NCI-H510A (cell line): ENCODE data around the gene PSEN2.
A peak's percentile ranks its signal among the peaks of the same experiment; 100 is the strongest.

Experiments
- DNase-seq: peaks from one replicate; lab custom pipeline; 2025; lab: John Stamatoyannopoulos, UW

Gene PSEN2

GRCh38 chr1:226886122-226886901 lies 15.9 kb downstream of the PSEN2 start:
- no peak for DNase-seq

DNA sequence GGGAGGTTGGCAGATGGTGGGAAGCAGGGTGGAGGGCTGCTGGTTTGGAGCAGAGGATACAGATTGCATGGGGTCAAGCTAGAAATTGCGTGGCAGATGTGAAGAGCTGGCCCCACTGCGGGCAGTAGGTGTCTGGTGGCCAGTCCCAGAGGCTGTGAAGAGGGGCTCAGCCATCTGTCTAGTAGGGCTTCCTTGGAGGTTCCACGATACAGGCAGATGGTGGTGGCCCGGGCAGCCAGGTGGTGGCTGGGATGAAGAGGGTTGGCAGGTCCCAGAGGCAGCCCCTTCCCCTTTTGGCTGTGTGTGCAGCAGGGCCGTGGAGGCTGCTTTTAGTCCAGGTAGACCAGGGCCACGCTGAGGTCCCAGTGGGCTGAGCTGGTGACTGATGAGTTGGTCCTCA lies 16.6 kb downstream of the PSEN2 start:
- DNase-seq: no peak

DNA sequence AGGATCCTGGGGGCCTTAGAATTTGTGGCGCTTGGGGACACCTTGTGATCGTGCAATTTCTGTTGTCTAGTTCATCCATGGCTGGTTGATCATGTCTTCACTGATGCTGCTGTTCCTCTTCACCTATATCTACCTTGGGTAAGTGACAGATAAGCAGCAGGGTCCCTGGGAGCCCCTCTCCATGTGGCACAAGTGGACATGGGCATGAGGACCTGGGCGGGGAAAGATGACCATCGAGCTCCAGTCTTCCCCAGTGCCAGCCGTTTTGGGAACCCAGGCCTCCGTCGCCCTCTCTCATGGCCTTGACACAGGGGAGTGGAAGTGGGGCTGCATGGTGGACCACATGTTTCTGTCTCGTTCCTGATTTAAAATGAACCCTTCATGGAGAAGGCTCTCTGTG lies 17.6 kb downstream of the PSEN2 start:
- no peak for DNase-seq

DNA sequence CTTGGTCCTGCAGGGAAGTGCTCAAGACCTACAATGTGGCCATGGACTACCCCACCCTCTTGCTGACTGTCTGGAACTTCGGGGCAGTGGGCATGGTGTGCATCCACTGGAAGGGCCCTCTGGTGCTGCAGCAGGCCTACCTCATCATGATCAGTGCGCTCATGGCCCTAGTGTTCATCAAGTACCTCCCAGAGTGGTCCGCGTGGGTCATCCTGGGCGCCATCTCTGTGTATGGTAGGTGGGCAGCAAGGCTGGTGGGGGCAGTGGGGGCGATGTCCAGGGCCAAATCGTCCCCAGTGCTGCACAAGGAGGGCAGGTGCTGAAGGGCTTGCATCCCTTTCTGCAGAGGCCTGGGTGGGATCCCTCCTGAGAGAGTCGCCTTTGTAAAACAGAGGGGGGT lies 18.4 kb downstream of the PSEN2 start:
- no peak for DNase-seq

DNA sequence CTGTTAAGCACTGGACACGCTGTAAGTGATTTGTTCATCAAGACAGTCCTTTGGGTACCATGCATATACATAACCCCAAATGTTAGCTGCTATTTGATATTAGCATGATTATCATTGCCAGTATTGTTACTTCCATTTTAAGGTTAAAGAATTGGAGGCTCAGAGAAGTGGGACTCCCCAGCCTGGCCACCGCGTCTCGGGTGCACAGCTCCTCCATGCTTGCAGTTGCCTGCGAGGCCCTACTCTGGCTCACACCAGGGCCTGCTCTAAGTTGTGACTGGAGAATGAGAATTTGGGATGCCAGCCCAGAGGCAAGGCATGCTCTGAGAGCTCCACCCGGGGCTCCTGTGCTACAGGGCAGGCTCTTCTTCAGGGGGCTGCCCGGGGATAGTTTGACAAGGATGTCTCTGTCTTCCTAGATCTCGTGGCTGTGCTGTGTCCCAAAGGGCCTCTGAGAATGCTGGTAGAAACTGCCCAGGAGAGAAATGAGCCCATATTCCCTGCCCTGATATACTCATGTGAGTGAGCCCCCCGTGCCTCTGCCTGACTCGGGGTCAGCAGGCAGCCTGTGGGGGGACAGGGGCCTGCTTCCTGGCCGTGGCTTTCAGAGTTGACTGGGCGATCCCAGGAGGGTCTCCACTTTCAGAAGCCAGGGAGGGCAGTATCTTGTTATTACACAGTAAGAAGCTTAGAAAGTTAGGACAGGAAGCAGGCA lies 19.4 kb downstream of the PSEN2 start:
- DNase-seq: no peak

- no peak for DNase-seq
Observed at GRCh38 chr1:226890331-226891108, 20.1 kb downstream of the PSEN2 start.

GRCh38 chr1:226891346-226891745 lies 20.9 kb downstream of the PSEN2 start:
- no peak for DNase-seq

DNA sequence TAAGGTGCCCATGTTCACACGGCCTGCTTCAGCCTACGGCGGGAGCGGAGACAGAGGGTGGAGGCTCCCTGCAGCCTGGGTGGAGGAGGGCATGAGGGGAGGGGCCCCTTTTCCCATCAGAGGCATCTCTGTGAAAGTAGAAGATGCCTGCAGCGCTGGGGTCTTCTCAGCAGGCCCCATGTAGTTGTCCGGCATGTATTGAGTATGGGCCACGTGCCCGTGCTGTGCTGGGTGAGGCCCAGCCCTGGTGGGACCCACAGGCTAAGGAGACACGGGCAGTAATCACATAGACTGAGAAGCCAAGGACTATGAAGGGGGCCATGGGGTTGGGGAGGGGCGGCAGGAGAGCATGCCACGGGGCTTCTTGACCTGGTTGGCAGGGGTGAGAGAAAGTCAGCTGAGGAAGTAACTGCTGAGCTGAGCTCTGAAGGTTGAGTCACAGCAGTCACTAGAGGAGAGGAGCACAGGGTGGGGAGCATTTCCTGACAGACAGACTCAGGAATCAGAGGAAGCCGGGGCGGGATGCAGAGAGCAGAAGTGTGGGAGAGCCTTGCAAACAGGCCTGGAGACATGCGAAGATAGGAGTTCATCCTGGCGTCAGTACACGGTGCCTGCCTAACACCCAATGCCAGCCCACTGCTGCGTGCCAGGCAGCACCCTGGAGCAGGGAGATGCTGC lies 21.6 kb downstream of the PSEN2 start:
- no peak for DNase-seq

- no peak for DNase-seq
Observed at GRCh38 chr1:226892524-226892875, 22.1 kb downstream of the PSEN2 start.

- no peak for DNase-seq
Observed at GRCh38 chr1:226893936-226894335, 23.5 kb downstream of the PSEN2 start.

GRCh38 chr1:226894826-226895225 lies 24.4 kb downstream of the PSEN2 start:
- DNase-seq: no peak

DNA sequence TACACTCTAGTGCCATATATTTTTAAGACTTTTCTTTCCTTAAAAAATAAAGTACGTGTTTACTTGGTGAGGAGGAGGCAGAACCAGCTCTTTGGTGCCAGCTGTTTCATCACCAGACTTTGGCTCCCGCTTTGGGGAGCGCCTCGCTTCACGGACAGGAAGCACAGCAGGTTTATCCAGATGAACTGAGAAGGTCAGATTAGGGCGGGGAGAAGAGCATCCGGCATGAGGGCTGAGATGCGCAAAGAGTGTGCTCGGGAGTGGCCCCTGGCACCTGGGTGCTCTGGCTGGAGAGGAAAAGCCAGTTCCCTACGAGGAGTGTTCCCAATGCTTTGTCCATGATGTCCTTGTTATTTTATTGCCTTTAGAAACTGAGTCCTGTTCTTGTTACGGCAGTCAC lies 25.2 kb downstream of the PSEN2 start:
- DNase-seq: no peak

DNA sequence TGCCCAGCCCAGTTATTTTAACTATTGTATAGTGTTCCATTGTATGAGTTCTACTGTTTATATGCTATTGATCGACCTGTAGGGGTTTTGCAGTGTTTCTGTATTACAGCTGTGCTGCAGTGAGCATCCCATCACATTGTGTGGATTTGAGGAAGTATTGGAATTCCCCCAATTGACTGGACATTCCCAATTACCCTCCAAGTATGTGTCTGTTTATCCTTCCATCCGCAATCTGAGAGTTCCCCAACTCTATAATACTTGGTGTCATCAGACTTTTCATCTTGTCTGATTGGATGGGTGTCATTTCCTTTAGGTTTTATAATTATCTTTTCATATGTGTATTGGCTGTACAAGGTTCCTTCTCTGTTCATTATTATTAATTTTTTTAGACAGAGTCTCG lies 27.8 kb downstream of the PSEN2 start:
- DNase-seq: no peak

DNA sequence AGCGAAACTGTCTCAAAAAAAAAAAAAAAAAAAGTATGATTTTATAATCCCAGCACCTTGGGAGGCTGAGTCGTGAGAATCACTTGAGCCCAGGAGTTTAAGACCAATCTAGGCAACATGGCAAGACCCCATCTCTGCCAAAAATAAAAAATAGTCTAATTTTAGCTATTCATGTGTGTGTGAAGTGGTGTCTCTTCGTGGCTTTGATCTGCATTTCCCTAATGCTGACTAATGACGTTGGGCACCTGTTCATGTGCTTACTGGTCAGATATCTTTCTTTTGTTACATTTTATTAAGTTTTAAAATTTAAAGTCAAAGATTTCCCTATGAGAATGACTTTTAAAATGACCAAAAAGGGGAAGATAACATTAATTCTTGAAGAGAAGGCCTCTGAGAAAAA lies 31.0 kb downstream of the PSEN2 start:
- DNase-seq: no peak

GRCh38 chr1:226902601-226903000 lies 32.2 kb downstream of the PSEN2 start:
- no peak for DNase-seq

DNA sequence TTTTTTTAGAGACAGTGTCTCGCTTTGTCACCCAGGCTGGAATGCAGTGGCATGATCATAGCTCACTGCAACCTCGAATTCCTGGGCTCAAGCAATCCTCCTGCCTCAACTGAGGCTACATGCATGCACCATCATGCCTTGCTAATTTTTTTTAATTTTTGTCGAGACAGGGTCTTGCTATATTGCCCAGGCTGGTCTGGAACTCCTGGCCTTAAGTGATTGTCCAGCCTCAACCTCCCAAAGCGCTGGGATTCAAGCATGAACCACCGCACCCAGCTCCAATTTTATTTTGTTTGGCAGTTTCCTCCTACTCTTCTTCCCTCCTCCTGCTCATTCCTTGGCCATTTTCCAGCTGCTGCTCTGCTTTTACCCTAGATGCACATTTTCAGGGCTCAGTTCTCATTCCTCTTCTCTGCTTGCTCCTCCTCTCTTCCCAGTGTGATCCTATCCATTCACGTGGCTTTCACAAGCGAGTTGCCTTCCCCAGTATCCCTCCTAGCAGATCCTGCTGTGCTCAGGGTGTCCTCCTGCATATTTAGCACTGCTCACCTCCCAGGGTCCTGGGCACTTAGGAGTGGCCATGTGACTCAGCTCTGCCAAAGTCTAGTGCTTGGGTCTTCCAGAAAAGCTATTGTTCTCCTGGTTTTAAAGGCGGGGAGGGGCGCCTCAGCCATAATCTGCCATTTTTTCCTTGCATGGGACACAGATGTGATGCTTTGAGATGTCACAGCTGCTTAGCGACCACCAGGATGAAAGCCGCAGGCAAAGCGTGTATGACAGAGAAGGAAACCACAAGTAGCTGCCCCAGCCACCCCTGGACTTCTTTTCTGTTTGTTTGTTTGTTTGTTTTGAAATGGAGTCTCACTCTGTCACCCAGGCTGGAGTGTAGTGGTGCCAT lies 33.7 kb downstream of the PSEN2 start:
- no peak for DNase-seq

- DNase-seq: no peak
Observed at GRCh38 chr1:226904772-226905171, 34.4 kb downstream of the PSEN2 start.

DNA sequence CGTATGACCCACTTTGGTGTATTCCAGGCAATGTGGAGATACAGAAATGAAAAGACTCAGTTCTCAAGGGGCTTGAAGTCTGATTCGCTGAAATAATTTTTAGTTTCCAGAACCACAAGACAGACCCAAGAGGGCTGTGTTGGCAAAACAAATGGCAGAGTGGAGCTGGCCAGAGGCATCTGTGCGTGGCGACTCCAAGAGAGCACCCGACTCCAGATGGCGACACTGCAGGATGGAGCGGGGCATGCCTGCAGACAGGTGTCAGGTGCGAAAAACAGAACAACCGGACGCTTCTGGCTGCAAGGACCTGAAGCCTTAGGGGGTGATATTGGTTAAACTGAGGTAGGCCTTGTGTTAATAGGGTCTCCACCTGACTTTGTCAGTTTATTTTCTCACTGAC lies 38.0 kb downstream of the PSEN2 start:
- DNase-seq: no peak

- no peak for DNase-seq
Observed at GRCh38 chr1:226908913-226909312, 38.5 kb downstream of the PSEN2 start.

DNA sequence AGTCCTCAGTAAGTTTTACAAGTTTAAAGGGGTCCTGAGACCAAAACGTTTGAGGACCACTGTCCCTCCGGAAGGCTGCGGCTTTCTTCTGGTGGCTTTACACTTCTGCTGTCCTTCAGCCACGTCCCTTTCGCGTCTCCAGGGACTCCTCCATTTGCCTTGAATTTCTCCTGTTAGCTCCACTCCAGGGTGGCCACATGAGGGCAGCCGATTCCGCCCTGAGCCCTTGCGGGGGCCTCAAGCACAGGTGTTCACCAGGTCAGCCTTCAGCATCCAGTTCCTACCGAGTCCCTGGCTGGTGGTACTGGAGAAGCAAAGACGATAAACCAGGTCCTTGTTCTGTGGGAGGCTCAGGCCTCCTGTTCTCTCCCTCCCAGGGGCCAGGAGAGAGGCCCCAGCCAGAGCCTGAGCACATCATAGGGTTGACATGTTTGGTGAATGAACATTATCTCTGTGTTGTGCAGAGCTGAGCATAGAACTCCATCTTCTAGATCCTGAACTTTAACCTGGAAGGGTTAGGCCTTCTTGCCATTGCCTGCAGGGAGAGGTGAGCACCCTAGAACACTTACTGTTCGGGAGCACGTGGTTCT lies 42.3 kb downstream of the PSEN2 start:
- DNase-seq: peak; percentile 33

DNA sequence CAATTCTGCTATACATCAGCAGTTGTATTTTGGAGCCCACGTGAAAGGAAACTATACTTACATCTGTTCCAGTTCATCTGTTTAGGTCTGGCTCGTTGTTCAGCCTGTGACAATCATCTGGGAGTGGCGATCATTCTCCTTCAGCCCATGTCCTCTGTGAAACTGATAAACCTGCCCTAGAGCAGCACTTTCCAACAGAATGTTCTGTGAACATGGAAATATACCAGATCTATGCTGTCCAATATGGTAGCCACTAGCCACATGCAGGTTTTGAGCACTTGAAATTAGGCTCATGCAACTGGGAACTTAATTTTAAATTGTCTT lies 45.2 kb downstream of the PSEN2 start:
- DNase-seq: no peak
